MCF 10A (cell line): Measurements from ENCODE around the gene ABR. TPM values are rescaled to one million over a fixed set of nuclear protein-coding genes. Genes with fewer than 3 reads are reported as not detected.

Source experiments
- BruUV-seq: library from RNA; stranded (reverse); fragments of 400-500 nt; replicated peaks from 2 replicates; lab custom pipeline; 2021; lab: Mats Ljungman, UMichigan
- CTCF ChIA-PET: fragments of 300-600 bp; sonication (Branson Sonifier 250); formaldehyde crosslinking; extraction: SDS; loops from one replicate; lab custom pipeline; 2021; ENCODE audit warnings: antibody characterized with exemption, inconsistent platforms; lab: Yijun Ruan, JAX
- POLR2A ChIA-PET: fragments of 300-600, 350-650 bp; sonication (Branson Sonifier 250); formaldehyde crosslinking; extraction: SDS; loops from one replicate; lab custom pipeline; 2020; ENCODE audit warnings: antibody characterized with exemption, inconsistent platforms; lab: Yijun Ruan, JAX
- DNase-seq: peaks from one replicate; pipeline ENCODE4 v3.0.0-alpha.2; 2018; ENCODE audit not compliant: unreplicated experiment
- H3K27ac Mint-ChIP-seq: one replicate; pipeline ENCODE4 v1.8.0; 2022; ENCODE audit warnings: mild to moderate bottlenecking, low read depth, mixed read lengths; ENCODE audit not compliant: unreplicated experiment
- H3K27me3 Mint-ChIP-seq: one replicate; pipeline ENCODE4 v1.8.0; 2022; ENCODE audit warnings: mixed read lengths; ENCODE audit not compliant: insufficient read depth, unreplicated experiment
- H3K36me3 Mint-ChIP-seq: one replicate; pipeline ENCODE4 v1.8.0; 2022; ENCODE audit warnings: mild to moderate bottlenecking, moderate library complexity, mixed read lengths; ENCODE audit not compliant: insufficient read depth, unreplicated experiment
- H3K4me1 Mint-ChIP-seq: one replicate; pipeline ENCODE4 v1.8.0; 2022; ENCODE audit warnings: mixed read lengths; ENCODE audit not compliant: insufficient read depth, unreplicated experiment
- H3K4me3 Mint-ChIP-seq: one replicate; pipeline ENCODE4 v1.8.0; 2022; ENCODE audit warnings: mild to moderate bottlenecking, moderate library complexity, mixed read lengths; ENCODE audit not compliant: unreplicated experiment
- H3K9me3 Mint-ChIP-seq: one replicate; pipeline ENCODE4 v1.8.0; 2022; ENCODE audit warnings: mixed read lengths; ENCODE audit not compliant: unreplicated experiment
- intact Hi-C: fragments of 100-400 bp; cut with micrococcal nuclease; formaldehyde crosslinking; loops from 2 replicates; pipeline ENCODE4 v1.14.1; 2022
- total RNA-seq: library from RNA; stranded (reverse); gene quantifications from 2 replicates; pipeline ENCODE4 v1.2.3, GENCODE V29; 2022
- TF ChIP-seq, protein P1 (sequence below): fragments of 200-600 bp; IDR thresholded peaks from one replicate; pipeline ENCODE4 v1.8.0; 2022; ENCODE audit warnings: antibody characterized with exemption, mild to moderate bottlenecking; ENCODE audit not compliant: unreplicated experiment

Gene ABR
- total RNA-seq, 1 experiment from 2014 or later: 44.7 TPM

DNA sequence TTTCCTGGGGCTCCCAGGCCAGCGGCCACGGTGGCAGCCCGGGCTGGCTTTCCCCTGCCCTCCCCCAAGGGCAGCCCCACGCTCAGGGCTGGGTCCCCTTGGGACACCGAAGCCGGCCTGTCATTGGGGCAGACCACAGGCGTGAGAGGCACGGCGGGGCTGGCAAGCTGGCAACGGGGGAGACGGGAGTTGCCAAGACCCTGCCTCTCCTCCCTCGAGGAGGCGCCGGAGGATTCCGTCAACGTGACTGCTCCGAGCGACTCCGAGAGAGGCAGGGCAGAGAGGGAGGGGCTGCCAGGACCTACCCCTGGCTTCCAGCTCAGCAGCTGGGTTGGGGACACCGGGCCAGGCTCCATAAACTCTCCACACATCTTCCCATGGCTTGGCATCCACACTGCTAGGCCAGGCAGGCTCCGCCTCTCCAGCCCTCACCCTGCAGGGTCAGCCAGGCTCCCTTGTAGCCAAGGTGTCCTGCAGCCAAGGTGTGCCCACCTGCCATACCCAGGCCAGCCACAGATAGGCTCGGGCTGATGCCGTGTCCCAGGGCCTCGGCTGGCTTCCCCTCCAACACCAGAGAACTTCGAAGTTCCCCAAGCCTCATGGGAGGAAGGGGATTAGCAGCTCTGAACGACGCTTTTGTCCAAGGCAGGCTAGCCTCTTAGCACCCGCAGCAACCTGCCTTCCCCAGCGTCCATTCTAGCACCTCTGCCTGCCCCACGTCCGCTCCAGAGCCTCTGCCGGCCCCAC is 157.3 kb downstream of the ABR start:
- TF ChIP-seq, protein P1, sequence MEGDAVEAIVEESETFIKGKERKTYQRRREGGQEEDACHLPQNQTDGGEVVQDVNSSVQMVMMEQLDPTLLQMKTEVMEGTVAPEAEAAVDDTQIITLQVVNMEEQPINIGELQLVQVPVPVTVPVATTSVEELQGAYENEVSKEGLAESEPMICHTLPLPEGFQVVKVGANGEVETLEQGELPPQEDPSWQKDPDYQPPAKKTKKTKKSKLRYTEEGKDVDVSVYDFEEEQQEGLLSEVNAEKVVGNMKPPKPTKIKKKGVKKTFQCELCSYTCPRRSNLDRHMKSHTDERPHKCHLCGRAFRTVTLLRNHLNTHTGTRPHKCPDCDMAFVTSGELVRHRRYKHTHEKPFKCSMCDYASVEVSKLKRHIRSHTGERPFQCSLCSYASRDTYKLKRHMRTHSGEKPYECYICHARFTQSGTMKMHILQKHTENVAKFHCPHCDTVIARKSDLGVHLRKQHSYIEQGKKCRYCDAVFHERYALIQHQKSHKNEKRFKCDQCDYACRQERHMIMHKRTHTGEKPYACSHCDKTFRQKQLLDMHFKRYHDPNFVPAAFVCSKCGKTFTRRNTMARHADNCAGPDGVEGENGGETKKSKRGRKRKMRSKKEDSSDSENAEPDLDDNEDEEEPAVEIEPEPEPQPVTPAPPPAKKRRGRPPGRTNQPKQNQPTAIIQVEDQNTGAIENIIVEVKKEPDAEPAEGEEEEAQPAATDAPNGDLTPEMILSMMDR: no peak
- Mint-ChIP-seq H3K27ac (no peak overlapping the region), H3K36me3 (peaks cover 17% of the 10 kb centered on the region), H3K9me3 (no peaks in the 10 kb centered on the region), H3K4me3 (no peak overlapping the region), H3K4me1 (no peaks in the 10 kb centered on the region), H3K27me3 (no peaks in the 10 kb centered on the region)
- intact Hi-C loops: no loop called here
- ChIA-PET POLR2A (no interaction called here), CTCF (no interaction called here)
- no TSS peak for BruUV-seq
- DNase-seq: no peak

DNA sequence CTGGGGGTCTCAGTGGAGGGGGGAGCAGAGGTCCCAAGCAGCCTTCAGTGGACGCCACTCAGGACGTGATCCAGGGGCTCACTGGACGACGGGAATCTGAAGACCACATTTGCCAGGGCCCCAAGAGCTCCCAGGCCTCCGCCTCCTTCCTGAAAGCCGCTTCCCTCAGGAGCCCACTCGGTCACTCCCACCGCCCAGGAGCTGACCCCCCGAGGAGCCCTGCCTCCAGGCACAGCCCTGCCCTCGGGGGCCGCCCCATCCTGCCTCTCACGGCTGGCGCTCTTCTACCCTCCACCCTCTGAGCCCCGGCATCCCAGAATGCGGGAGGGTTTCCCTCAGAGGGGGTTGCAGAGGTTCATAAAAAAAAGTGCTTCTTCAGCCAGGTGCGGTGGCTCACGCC is 158.6 kb downstream of the ABR start:
- Mint-ChIP-seq H3K27me3 (no peaks in the 10 kb centered on the region), H3K27ac (peak overlapping the region; percentile 31), H3K4me1 (no peaks in the 10 kb centered on the region), H3K4me3 (no peak overlapping the region), H3K9me3 (no peaks in the 10 kb centered on the region), H3K36me3 (peaks cover 17% of the 10 kb centered on the region)
- ChIA-PET CTCF (interaction anchor here (0.6 to 0.7 kb wide), 2 partner anchors 22 to 316 kb away, joined by 3 read pairs; no protein-coding TSS in a partner anchor), POLR2A (no interaction called here)
- intact Hi-C loops: no loop called here
- no peak for DNase-seq
- TF ChIP-seq, protein P1: no peak
- no TSS peak for BruUV-seq

DNA sequence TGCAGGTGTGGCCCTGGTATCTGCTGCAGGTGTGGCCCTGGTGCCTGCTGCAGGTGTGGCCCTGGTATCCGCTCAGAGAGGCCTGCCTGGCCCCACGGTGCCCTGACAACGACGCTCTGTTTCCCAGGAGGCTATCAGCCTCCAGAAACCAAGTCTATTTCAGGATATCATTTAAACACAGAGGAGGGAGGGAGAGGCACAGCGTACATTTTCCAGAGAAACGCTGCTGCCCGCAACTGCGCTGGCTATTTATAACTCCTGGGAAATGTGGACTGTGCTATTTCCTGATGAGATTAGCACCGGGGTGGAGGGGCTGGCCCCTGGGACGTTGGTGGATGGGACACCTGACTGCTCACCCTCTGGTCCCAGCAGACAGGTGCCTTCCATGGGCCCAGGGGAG is 160.3 kb downstream of the ABR start:
- no peaks in the 10 kb centered on the region for H3K4me1 Mint-ChIP-seq
- TF ChIP-seq, protein P1: no peak
- H3K9me3 Mint-ChIP-seq: no peaks in the 10 kb centered on the region
- intact Hi-C loops: no loop called here
- H3K36me3 Mint-ChIP-seq: peaks cover 17% of the 10 kb centered on the region
- BruUV-seq: no TSS peak
- DNase-seq: no peak
- POLR2A ChIA-PET: no interaction called here
- H3K4me3 Mint-ChIP-seq: no peak overlapping the region
- CTCF ChIA-PET: interaction anchor here (2.1 kb wide), 1 partner anchor 37 kb away, joined by 7 read pairs; no protein-coding TSS in a partner anchor
- H3K27ac Mint-ChIP-seq: no peak overlapping the region
- no peaks in the 10 kb centered on the region for H3K27me3 Mint-ChIP-seq

DNA sequence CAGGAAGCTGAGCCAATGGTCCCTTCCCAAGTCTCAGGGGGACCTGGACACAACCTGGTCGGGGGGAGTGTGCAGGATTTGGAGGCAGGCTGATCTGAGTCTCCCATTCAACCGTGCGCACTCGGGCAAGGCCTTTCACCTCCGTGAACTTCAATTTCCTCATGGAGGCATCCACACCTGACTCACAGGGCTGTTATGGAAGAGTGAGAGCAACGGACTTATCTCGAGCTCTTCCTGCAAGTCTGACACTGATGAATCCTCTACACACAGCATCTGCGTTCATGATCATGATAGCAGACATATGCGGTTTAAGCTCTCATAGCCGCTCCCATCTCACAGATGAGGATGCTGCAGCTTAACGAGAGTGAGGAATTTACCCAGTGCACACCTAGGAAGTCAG is 161.2 kb downstream of the ABR start:
- no peaks in the 10 kb centered on the region for H3K9me3 Mint-ChIP-seq
- H3K36me3 Mint-ChIP-seq: peaks cover 12% of the 10 kb centered on the region
- H3K27ac Mint-ChIP-seq: no peak overlapping the region
- no TSS peak for BruUV-seq
- DNase-seq: no peak
- no peak overlapping the region for H3K4me3 Mint-ChIP-seq
- TF ChIP-seq, protein P1: no peak
- POLR2A ChIA-PET: no interaction called here
- CTCF ChIA-PET: interaction anchor here (0.6 to 2.1 kb wide), 2 partner anchors 38 to 1681 kb away, joined by 3 to 7 read pairs; no protein-coding TSS in a partner anchor
- no peaks in the 10 kb centered on the region for H3K4me1 Mint-ChIP-seq
- intact Hi-C loops: no loop called here
- H3K27me3 Mint-ChIP-seq: no peaks in the 10 kb centered on the region
